Measurements from ENCODE around the gene DIP2C. TPM values are rescaled to one million over a fixed set of nuclear protein-coding genes. Genes with fewer than 3 reads are reported as not detected.

DIP2C gene
- polyA plus RNA-seq, 3 donors, result 0.11 TPM; not detected in 2

DNA sequence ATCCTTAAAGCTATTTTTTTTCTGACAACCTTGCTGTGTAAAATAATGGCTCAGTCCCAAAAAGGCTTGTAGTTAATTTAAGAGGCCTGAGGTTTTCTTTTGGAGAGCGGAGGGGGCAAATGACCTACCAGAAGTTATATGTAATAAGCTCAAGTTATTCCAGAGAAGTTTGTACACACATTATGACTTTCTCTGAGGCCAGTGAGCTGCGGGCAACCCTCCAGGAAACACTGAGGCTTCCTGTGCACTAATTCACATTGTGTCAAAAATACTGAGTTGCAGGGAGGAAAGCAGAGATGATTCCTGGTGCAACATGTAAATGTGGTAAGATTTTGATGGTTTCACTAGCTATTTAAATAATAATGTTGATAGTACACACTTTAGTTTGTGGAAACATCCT is 188.6 kb downstream of the DIP2C start:
- no peak for DNase-seq
- no peaks in the 10 kb centered on the region for H3K36me3 Mint-ChIP-seq
- TF ChIP-seq, protein P1, sequence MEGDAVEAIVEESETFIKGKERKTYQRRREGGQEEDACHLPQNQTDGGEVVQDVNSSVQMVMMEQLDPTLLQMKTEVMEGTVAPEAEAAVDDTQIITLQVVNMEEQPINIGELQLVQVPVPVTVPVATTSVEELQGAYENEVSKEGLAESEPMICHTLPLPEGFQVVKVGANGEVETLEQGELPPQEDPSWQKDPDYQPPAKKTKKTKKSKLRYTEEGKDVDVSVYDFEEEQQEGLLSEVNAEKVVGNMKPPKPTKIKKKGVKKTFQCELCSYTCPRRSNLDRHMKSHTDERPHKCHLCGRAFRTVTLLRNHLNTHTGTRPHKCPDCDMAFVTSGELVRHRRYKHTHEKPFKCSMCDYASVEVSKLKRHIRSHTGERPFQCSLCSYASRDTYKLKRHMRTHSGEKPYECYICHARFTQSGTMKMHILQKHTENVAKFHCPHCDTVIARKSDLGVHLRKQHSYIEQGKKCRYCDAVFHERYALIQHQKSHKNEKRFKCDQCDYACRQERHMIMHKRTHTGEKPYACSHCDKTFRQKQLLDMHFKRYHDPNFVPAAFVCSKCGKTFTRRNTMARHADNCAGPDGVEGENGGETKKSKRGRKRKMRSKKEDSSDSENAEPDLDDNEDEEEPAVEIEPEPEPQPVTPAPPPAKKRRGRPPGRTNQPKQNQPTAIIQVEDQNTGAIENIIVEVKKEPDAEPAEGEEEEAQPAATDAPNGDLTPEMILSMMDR (IDR thresholded peaks at IDR 0.05), result no peak
- H3K27ac ChIP-seq (ENCODE audit: low read depth in 1 of 2, low read length in 2 of 2), result no peak overlapping the region
- H3K27me3 ChIP-seq (ENCODE audit: control insufficient read depth in 2 of 2, insufficient read depth in 2 of 2, low read length in 2 of 2), result peaks cover 2 to 15% of the 10 kb centered on the region in 2 donors
- no peaks in the 10 kb centered on the region for H4K20me1 ChIP-seq (ENCODE audit: insufficient read depth, low read length)
- no peaks in the 10 kb centered on the region for H3K79me2 ChIP-seq (ENCODE audit: insufficient read depth, low read length)
- no peaks in the 10 kb centered on the region for H3K4me1 Mint-ChIP-seq
- intact Hi-C loops (cut with micrococcal nuclease), result no loop called here
- no peak overlapping the region for H3K4me3 ChIP-seq (replicated peaks in 1 of 3; ENCODE audit: low read depth in 2 of 3, low read length in 3 of 3)
- H2AFZ ChIP-seq (ENCODE audit: insufficient read depth, low read depth, low read length, poor library complexity, severe bottlenecking), result no peak overlapping the region
- no peaks in the 10 kb centered on the region for H3K9me3 ChIP-seq (replicated peaks in 1 of 2; ENCODE audit: control insufficient read depth in 1 of 2, insufficient read depth in 1 of 2, low read length in 2 of 2)
- H3K4me3 Mint-ChIP-seq, result no peak overlapping the region
- no peaks in the 10 kb centered on the region for H3K4me1 ChIP-seq (ENCODE audit: control insufficient read depth in 1 of 2, insufficient read depth in 2 of 2, low read length in 2 of 2)
- no peaks in the 10 kb centered on the region for H3K9me3 Mint-ChIP-seq
- H3K27me3 Mint-ChIP-seq (ENCODE audit: low read depth in 3 of 3), result peaks cover 25 to 35% (median 31%) of the 10 kb centered on the region in 3 donors
- no peak overlapping the region for H3K4me2 ChIP-seq (replicated peaks; ENCODE audit: extremely low read depth, low read length, poor library complexity, severe bottlenecking)
- no peak overlapping the region for H3K9ac ChIP-seq (ENCODE audit: insufficient read depth, low read length, poor library complexity, severe bottlenecking)
- H3K27ac Mint-ChIP-seq, result no peak overlapping the region
- 0% methylated on average over 1 of the region's 2 CpGs for WGBS (ENCODE audit: insufficient coverage)
- H3K36me3 ChIP-seq (replicated peaks in 1 of 2; ENCODE audit: control insufficient read depth in 1 of 2, insufficient read depth in 2 of 2, low read length in 2 of 2), result no peaks in the 10 kb centered on the region

DNA sequence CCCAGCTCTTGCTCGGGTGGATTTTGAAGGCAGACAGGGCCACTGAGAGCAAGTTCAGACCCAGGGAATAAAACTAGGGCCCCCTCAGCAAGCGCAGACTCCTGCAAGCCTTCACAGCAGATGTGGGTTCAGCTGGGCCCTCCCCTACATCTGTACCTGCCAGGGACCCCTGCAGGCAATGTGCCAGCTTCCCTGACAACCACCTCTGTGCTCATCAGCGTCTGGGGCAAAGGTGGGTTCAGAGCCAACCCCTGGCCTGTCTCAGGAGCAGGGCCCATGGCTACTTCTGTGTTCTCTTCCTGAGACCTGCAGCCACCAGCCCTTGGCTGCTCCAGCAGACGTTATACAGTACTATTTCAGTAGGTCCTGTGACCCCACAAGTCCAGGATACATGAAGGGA is 189.5 kb downstream of the DIP2C start:
- 61% methylated on average over 3 of the region's 4 CpGs for WGBS (ENCODE audit: insufficient coverage)
- no peaks in the 10 kb centered on the region for H3K4me1 Mint-ChIP-seq
- Histone ChIP-seq H2AFZ (ENCODE audit: insufficient read depth, low read depth, low read length, poor library complexity, severe bottlenecking) (no peak overlapping the region), H3K4me3 (replicated peaks in 1 of 3; ENCODE audit: low read depth in 2 of 3, low read length in 3 of 3) (no peak overlapping the region), H3K36me3 (replicated peaks in 1 of 2; ENCODE audit: control insufficient read depth in 1 of 2, insufficient read depth in 2 of 2, low read length in 2 of 2) (no peaks in the 10 kb centered on the region), H3K4me1 (ENCODE audit: control insufficient read depth in 1 of 2, insufficient read depth in 2 of 2, low read length in 2 of 2) (no peaks in the 10 kb centered on the region), H3K4me2 (replicated peaks; ENCODE audit: extremely low read depth, low read length, poor library complexity, severe bottlenecking) (no peak overlapping the region), H3K9me3 (replicated peaks in 1 of 2; ENCODE audit: control insufficient read depth in 1 of 2, insufficient read depth in 1 of 2, low read length in 2 of 2) (no peaks in the 10 kb centered on the region), H3K27me3 (ENCODE audit: control insufficient read depth in 2 of 2, insufficient read depth in 2 of 2, low read length in 2 of 2) (peaks cover 2 to 18% of the 10 kb centered on the region in 2 donors), H3K9ac (ENCODE audit: insufficient read depth, low read length, poor library complexity, severe bottlenecking) (no peak overlapping the region), H4K20me1 (ENCODE audit: insufficient read depth, low read length) (no peaks in the 10 kb centered on the region), H3K27ac (ENCODE audit: low read depth in 1 of 2, low read length in 2 of 2) (no peak overlapping the region), H3K79me2 (ENCODE audit: insufficient read depth, low read length) (no peaks in the 10 kb centered on the region)
- H3K4me3 Mint-ChIP-seq, result no peak overlapping the region
- TF ChIP-seq, protein P1 (IDR thresholded peaks at IDR 0.05), result no peak
- no peak for DNase-seq
- H3K36me3 Mint-ChIP-seq, result no peaks in the 10 kb centered on the region
- no peak overlapping the region for H3K27ac Mint-ChIP-seq
- peaks cover 22 to 35% (median 30%) of the 10 kb centered on the region in 3 donors for H3K27me3 Mint-ChIP-seq (ENCODE audit: low read depth in 3 of 3)
- intact Hi-C loops (cut with micrococcal nuclease), result no loop called here
- H3K9me3 Mint-ChIP-seq, result no peaks in the 10 kb centered on the region

All from CD14-positive monocyte (primary cell).